ENCODE measurements around the gene BPIFA3. TPM values are rescaled to one million over a fixed set of nuclear protein-coding genes. Genes with fewer than 3 reads are reported as not detected.
"Not testable (repeated sequence)": the region's sequence is repeated elsewhere in the genome, so short reads cannot be mapped to it uniquely, and the experiment has no call there.

Gene BPIFA3
- total RNA-seq, 4 donors from 2014 or later: not detected

DNA sequence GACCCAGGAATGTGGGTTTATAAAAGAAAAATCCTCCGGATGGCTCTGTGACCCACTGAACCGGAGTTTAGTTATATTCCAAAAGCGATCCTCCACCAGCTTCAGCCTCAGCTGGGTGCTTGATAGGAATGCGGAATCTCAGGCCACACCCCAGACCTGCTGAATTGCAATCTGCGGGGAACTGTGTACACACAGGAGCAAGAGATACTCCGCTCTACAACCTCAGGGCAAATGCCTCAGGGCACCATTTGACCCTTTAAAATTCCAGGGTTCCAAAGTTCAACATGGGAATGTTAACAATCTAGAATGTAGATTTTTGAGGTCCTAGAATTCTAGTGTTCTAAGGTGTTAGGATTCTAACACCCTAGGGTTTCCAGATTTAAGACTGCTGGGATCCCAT is 38.4 kb upstream of the BPIFA3 start:
- ATAC-seq (ENCODE audit: low FRiP score): no peak

DNA sequence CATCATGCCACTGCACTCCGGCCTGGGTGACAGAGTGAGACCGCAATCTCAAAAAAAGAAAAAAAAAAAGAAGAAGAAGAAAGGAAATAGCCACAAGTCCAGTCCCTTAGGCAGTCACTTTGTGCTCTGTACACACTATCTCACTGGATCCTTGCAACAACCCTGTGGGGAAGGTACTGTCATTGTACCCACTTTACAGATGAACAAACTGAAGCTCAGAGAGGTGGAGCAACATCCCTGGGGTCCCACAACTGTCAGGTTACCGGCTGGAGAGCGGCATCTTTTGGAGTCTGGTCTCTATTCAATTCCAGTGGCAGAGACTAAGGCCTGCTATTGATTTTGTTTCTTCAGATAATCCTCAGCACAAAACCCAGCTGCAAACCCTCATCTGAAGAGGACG is 37.0 kb upstream of the BPIFA3 start:
- TF ChIP-seq, protein P1, sequence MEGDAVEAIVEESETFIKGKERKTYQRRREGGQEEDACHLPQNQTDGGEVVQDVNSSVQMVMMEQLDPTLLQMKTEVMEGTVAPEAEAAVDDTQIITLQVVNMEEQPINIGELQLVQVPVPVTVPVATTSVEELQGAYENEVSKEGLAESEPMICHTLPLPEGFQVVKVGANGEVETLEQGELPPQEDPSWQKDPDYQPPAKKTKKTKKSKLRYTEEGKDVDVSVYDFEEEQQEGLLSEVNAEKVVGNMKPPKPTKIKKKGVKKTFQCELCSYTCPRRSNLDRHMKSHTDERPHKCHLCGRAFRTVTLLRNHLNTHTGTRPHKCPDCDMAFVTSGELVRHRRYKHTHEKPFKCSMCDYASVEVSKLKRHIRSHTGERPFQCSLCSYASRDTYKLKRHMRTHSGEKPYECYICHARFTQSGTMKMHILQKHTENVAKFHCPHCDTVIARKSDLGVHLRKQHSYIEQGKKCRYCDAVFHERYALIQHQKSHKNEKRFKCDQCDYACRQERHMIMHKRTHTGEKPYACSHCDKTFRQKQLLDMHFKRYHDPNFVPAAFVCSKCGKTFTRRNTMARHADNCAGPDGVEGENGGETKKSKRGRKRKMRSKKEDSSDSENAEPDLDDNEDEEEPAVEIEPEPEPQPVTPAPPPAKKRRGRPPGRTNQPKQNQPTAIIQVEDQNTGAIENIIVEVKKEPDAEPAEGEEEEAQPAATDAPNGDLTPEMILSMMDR (IDR thresholded peaks at IDR 0.05): no peak
- ATAC-seq (ENCODE audit: low FRiP score) (no peak), DNase-seq (ENCODE audit: low spot score) (no peak)

More for the DNA sequence above, 38.4 kb upstream of the BPIFA3 start:
- DNase-seq (ENCODE audit: low spot score): no peak
- TF ChIP-seq, protein P1 (IDR thresholded peaks at IDR 0.05): no peak

DNA sequence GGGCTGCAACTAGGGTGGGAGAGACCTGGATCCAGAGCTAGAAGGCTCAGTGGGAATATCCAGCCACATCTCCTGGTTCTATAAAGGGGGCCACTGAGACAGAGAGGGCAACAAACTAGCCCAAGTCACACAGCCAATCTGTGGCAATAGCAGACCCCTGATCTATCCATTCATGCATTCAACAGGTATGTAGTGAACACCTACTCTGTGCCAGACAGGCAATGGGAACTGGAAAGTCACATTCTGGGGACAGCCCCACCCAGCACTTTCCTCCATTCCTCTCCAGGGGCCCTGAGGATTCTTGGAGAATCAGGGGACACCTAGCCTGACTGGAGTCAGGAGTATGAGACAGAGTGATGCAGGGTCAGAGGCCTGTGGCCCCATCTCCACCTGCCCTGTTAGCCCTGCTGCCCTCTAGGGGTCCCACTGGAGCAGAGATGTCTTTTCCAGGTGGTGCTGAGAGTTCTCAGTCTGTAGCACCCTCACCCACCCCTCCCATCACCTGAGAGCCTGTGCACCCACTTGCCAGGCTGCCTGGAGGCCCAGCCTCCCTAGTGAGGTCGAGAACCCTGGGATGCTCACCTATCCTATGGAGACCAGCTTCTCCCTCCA is 35.6 kb upstream of the BPIFA3 start:
- DNase-seq (ENCODE audit: low spot score): no peak
- TF ChIP-seq, protein P1 (IDR thresholded peaks at IDR 0.05): no peak
- no peak for ATAC-seq (ENCODE audit: low FRiP score)

DNA sequence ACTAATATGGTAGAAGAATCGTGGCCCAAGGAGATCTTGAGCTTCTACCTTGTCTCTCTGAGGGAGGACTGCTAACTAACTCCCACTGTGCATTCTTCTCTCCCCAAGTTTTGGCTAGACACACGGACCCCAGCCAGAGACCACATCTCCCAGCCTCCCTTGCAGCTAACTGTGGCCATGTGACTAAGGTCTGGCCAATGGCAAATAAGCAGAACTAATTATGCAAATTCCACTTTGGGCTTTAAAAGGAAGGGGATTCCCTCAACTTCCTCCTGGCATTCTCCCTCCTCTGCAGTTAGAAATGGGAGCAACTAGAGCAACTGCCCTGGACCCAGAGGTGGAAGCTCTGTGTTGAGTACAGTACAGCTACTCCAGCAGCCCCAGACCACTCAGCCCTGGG is 33.8 kb upstream of the BPIFA3 start:
- TF ChIP-seq, protein P1 (IDR thresholded peaks at IDR 0.05): no peak
- ATAC-seq (ENCODE audit: low FRiP score): no peak
- no peak for DNase-seq (ENCODE audit: low spot score)

DNA sequence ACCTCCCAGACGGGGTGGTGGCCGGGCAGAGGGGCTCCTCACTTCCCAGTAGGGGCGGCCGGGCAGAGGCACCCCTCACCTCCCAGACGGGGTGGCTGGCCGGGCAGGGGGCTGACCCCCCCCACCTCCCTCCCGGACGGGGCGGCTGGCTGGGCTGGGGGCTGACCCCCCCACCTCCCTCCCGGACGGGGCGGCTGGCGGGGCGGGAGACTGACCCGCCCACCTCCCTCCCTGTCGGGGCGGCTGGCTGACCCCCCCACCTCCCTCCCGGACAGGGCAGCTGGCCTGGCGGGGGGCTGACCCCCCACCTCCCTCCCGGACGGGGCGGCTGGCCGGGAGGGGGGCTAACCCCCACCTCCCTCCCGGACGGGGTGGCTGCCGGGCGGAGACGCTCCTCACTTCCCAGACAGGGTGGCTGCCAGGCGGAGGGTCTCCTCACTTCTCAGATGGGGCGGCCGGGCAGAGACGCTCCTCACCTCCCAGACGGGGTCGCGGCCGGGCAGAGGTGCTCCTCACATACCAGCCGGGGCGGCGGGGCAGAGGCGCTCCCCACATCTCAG is 32.0 kb upstream of the BPIFA3 start:
- not testable (repeated sequence) for DNase-seq (ENCODE audit: low spot score); ATAC-seq (ENCODE audit: low FRiP score)

DNA sequence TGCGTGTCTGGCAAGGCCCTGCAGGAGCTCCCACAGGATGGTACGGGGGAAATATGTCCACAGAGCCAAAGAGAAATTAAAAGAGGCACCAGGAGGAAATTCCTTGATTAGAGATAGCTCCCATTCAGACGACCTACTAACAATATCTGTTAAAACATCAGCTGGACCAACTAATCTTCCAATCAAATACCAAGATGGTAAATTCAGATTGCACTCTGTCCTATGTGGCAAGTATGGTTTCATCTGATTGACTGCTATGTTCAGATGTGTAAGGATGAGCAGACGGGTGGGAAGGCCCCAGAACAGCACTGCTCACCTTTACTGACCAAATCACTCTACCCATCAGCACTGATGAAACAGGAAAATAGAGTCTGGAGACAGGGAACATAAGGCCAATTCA is 29.7 kb upstream of the BPIFA3 start:
- ATAC-seq (ENCODE audit: low FRiP score) (no peak), DNase-seq (ENCODE audit: low spot score) (no peak)
- TF ChIP-seq, protein P1 (IDR thresholded peaks at IDR 0.05): no peak

DNA sequence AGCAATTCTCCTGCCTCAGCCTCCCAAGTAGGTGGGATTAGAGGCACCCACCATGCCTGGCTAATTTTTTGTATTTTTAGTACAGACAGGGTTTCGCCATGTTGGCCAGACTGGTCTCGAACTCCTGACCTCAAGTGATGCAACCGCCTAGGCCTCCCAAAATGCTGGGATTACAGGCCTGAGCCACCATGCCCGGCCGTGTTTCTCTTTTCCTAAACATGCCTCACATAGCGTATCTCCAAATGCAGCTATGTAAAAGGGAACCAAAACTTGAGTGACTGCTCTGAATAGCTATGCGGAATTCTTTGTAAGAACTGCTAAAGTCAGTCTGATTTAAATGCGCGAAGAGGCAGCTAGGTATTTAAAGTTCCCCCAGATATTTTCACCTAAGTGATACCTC is 28.7 kb upstream of the BPIFA3 start:
- ATAC-seq (ENCODE audit: low FRiP score) (no peak), DNase-seq (ENCODE audit: low spot score) (no peak)
- TF ChIP-seq, protein P1 (IDR thresholded peaks at IDR 0.05): no peak
